Duodenal mucosa (tissue), 2 donors: ENCODE data around the gene STAG1.
"Not testable (repeated sequence)": the region's sequence is repeated elsewhere in the genome, so short reads cannot be mapped to it uniquely, and the experiment has no call there.

Experiments used
- H3K27ac ChIP-seq: one replicate; pipeline ENCODE4 v1.7.0; 2013; ENCODE audit warnings: low read depth, low read length
- H3K27me3 ChIP-seq, 2 donors: one replicate each; pipeline ENCODE4 v1.7.0; 2013; ENCODE audit warnings: low read length in 2 of 2, control low read depth in 1 of 2; ENCODE audit not compliant: insufficient read depth in 2 of 2, control insufficient read depth in 1 of 2
- H3K36me3 ChIP-seq, 2 donors: one replicate each; pipeline ENCODE4 v1.7.0; 2013; ENCODE audit warnings: low read length in 2 of 2, control low read depth in 1 of 2; ENCODE audit not compliant: insufficient read depth in 2 of 2, control insufficient read depth in 1 of 2
- H3K4me1 ChIP-seq, 2 donors: one replicate each; pipeline ENCODE4 v1.7.0; 2013; ENCODE audit warnings: low read length in 2 of 2, control low read depth in 1 of 2; ENCODE audit not compliant: insufficient read depth in 2 of 2, control insufficient read depth in 1 of 2
- H3K4me3 ChIP-seq, 2 donors: one replicate each; pipeline ENCODE4 v1.7.0; 2013; ENCODE audit warnings: low read length in 2 of 2, low read depth in 1 of 2
- H3K9ac ChIP-seq, 2 donors: one replicate each; pipeline ENCODE4 v1.7.0; 2013; ENCODE audit warnings: low read length in 2 of 2, low read depth in 1 of 2
- H3K9me3 ChIP-seq, 2 donors: one replicate each; pipeline ENCODE4 v1.7.0; 2013; ENCODE audit warnings: low read length in 2 of 2, control low read depth in 1 of 2; ENCODE audit not compliant: control insufficient read depth in 1 of 2

Gene STAG1

DNA sequence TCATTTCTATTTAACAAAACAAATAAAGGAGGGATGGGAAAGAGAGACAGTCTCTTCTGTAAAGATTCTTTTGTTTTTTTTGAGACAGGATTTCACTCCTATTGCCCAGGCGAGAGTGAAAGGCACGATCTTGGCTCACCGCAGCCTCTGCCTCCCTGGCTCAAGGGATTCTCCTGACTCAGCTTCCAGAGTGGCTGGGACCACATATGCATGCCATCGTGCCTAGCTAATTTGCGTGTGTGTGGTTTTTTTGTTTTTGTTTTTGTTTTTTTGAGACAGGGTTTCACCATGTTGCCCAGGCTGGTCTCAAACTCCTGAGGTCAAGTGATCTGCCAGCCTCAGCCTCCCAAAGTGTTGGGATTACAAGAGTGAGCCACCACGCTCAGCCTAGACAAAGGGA lies 23.3 kb downstream of the STAG1 start:
- Histone ChIP-seq H3K27me3 (no peaks in the 10 kb centered on the region), H3K4me3 (no peak overlapping the region), H3K4me1 (peaks cover 32 to 41% of the 10 kb centered on the region in 2 donors), H3K9me3 (no peaks in the 10 kb centered on the region), H3K9ac (no peak overlapping the region), H3K36me3 (no peaks in the 10 kb centered on the region), H3K27ac (no peak overlapping the region)

DNA sequence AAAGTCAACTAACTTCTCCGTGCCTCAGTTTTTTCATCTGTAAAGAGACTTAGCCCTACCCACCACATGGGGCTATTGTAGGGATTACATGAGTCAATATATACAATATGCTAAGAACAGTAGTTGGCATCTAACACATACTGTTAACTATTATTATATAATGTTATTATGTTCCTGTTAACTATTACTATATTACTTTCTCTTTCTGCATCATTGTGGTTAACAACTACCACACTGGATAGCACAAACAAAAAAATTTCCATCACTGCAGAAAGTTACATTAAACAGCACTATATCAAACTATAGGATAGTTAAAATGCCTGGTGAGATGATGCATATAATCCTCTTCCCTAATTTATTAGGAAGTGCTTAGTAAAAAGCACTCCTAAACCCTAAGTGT lies 23.7 kb downstream of the STAG1 start:
- H3K27me3 ChIP-seq, result no peaks in the 10 kb centered on the region
- no peaks in the 10 kb centered on the region for H3K36me3 ChIP-seq
- no peak overlapping the region for H3K27ac ChIP-seq
- H3K4me1 ChIP-seq, result peaks cover 32 to 41% of the 10 kb centered on the region in 2 donors
- H3K9ac ChIP-seq, result no peak overlapping the region
- no peaks in the 10 kb centered on the region for H3K9me3 ChIP-seq
- no peak overlapping the region for H3K4me3 ChIP-seq

DNA sequence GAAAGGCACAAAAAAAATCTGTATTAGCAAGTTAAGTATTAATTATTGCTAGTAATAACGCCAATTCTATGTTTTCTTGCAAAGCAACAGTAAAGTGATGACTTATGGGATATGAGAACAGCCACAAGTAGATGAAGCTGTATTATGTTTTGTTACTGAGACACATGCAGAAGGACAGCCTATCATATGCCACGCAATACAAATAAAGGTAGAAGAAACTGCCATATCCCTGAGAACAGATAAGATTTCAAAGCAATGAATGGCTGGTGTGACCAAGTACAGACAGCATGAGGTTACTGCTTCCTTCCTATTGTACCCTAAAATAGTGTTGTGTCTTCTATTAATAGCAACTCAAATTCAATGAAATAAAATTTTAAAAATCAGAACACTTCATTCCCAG lies 26.7 kb downstream of the STAG1 start:
- no peaks in the 10 kb centered on the region for H3K9me3 ChIP-seq
- H3K4me3 ChIP-seq, result no peak overlapping the region
- peaks cover 20 to 25% of the 10 kb centered on the region in 2 donors for H3K4me1 ChIP-seq
- no peak overlapping the region for H3K9ac ChIP-seq
- H3K27ac ChIP-seq, result no peak overlapping the region
- no peaks in the 10 kb centered on the region for H3K36me3 ChIP-seq
- no peaks in the 10 kb centered on the region for H3K27me3 ChIP-seq

DNA sequence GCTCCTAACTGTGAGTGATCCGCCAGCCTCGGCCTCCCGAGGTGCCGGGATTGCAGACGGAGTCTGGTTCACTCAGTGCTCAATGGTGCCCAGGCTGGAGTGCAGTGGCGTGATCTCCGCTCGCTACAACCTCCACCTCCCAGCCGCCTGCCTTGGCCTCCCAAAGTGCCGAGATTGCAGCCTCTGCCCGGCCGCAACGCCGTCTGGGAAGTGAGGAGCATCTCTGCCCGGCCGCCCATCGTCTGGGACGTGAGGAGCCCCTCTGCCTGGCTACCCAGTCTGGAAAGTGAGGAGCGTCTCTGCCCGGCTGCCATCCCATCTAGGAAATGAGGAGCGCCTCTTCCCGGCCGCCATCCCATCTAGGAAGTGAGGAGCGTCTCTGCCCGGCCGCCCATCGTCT lies 29.3 kb downstream of the STAG1 start:
- H3K36me3 ChIP-seq, H3K27me3 ChIP-seq, H3K4me3 ChIP-seq, H3K9me3 ChIP-seq, H3K27ac ChIP-seq, H3K9ac ChIP-seq: not testable (repeated sequence)
- peaks cover 12 to 15% of the 10 kb centered on the region in 2 donors for H3K4me1 ChIP-seq

DNA sequence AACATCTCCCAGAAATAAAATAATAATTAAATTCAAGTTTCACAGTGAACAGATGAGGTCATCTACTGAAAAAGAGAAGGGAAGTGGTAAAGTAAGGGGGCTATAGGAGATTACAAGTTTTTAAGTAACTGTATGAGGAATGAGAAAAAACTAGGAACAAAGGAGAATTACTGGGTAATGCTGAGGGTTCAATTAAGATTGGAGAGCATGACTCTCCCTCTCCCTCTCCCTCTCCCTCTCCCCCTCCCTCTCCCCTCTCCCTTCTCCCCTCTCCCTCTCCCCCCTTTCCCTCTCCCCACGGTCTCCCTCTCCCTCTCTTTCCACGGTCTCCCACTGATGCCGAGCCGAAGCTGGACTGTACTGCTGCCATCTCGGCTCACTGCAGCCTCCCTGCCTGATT lies 29.8 kb downstream of the STAG1 start:
- H3K4me1 ChIP-seq, result peaks cover 12 to 15% of the 10 kb centered on the region in 2 donors
- H3K27me3 ChIP-seq, H3K4me3 ChIP-seq, H3K9ac ChIP-seq, H3K27ac ChIP-seq, H3K9me3 ChIP-seq, H3K36me3 ChIP-seq: not testable (repeated sequence)

DNA sequence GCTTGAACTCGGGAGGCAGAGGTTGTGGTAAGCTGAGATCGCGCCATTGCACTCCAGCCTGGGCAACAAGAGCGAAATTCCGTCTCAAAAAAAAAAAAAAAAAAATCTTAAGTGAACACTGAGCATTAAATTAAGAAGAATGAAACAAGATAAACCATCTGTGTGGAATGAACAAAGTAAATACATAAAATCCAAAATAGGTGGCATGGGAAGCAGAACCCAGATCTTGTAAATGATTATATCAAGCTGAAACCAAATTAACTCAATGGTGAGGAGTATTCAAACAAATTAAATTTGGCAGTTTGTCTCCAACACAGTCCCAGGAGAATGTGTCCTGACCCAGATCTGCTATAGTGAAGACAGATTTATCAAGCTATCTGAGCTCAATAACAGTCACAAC lies 32.1 kb downstream of the STAG1 start:
- Histone ChIP-seq H3K9me3 (no peaks in the 10 kb centered on the region), H3K27me3 (no peaks in the 10 kb centered on the region), H3K27ac (no peak overlapping the region), H3K4me3 (no peak overlapping the region), H3K36me3 (no peaks in the 10 kb centered on the region), H3K9ac (no peak overlapping the region), H3K4me1 (peaks cover 0 to 1% of the 10 kb centered on the region in 2 donors)

DNA sequence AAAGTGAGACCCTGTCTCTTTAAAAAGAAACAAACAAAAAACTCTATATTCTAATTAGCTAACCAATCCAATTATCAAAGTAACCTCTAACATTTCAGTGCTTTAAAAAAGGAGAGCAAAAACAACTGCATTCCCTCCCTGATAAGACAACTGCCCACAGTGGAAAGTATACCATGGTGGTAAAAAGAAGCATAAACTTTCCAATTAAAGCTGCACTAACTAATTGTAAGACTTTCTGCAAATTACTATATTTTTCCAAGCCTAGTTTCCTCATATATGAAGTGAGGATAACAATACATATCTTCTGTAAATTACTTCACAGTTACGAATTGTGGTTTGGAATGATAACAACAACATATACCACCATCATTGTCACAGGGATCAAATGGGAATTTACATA lies 35.5 kb downstream of the STAG1 start:
- no peak overlapping the region for H3K4me3 ChIP-seq
- H3K4me1 ChIP-seq, result no peaks in the 10 kb centered on the region
- no peaks in the 10 kb centered on the region for H3K27me3 ChIP-seq
- H3K9me3 ChIP-seq, result no peaks in the 10 kb centered on the region
- no peak overlapping the region for H3K9ac ChIP-seq
- no peak overlapping the region for H3K27ac ChIP-seq
- H3K36me3 ChIP-seq, result no peaks in the 10 kb centered on the region

DNA sequence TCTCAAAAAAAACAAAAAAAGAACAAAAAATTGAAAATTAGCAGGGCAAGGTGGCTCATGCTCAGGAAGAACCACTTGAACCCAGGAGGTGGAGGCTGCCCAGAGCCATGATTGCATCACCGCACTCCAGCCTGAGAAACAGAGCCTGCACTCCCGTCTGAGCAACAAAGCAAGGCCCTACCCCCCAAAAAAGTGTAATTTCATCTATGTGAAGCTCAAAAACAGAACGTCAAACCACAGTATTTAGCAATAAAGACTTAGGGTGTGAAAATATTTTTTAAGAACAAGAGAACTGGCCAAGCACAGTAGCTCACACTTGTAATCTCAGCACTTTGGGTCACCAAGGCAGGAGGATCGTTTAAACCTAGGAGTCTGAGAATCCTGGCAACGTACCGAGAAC lies 38.2 kb downstream of the STAG1 start:
- Histone ChIP-seq H3K27ac (no peak overlapping the region), H3K9me3 (no peaks in the 10 kb centered on the region), H3K36me3 (no peaks in the 10 kb centered on the region), H3K4me3 (no peak overlapping the region), H3K4me1 (no peaks in the 10 kb centered on the region), H3K27me3 (no peaks in the 10 kb centered on the region), H3K9ac (no peak overlapping the region)

DNA sequence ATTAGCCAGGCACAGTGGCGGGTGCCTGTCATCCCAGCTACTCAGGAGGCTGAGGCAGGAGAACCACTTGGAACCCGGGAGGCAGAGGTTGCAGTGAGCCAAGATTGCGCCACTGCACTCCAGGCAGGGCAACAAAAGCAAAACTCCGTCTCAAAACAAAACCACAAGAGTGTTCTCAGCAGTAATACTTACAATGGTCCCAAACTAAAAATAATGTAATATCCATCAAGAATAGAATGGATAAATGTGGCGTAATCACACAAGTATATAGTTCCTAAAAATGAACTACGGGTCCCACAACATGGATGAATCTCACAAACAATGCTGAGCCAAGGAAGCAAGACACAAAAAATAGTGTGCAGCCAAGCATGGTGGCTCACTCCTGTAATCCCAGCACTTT lies 39.2 kb downstream of the STAG1 start:
- Histone ChIP-seq H3K4me1 (no peaks in the 10 kb centered on the region), H3K36me3 (no peaks in the 10 kb centered on the region), H3K9ac (no peak overlapping the region), H3K27ac (no peak overlapping the region), H3K9me3 (no peaks in the 10 kb centered on the region), H3K4me3 (no peak overlapping the region), H3K27me3 (no peaks in the 10 kb centered on the region)

DNA sequence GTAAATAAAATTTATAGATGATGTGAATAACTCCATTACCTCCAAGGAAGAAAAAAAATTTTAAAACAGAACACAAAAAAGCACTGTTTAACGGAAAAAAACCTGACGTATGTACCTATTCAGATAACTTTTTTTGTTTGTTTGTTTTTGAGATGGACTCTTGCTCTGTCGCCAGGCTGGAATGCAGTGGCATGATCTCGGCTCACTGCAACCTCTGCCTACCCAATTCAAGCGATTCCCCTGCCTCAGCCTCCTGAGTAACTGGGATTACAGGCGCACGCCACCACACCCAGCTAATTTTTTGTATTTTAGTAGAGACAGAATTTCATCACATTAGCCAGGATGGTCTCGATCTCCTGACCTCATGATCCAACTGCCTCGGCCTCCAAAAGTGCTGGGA lies 40.3 kb downstream of the STAG1 start:
- not testable (repeated sequence) for H3K4me3 ChIP-seq, H3K36me3 ChIP-seq, H3K9ac ChIP-seq, H3K27me3 ChIP-seq, H3K9me3 ChIP-seq, H3K4me1 ChIP-seq, H3K27ac ChIP-seq

DNA sequence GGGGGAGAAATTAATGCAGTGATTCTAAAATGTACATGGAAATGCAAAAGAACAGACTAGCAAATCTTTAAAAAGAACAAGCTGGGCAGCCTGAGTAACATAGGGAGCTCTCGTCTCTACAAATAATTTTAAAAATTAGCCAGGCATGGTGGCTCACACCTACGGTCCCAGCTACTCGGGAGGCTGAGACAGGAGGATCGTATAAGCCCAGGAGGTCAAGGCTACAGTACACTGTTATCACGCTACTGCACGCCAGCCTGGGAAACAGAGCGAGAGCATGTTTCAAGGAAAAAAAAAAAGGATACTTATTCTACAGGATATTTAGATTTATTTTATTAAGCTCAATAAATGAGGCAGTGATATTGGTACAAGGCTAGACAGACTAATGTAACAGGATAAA lies 40.9 kb downstream of the STAG1 start:
- no peaks in the 10 kb centered on the region for H3K36me3 ChIP-seq
- H3K9ac ChIP-seq, result no peak overlapping the region
- H3K27me3 ChIP-seq, result no peaks in the 10 kb centered on the region
- H3K4me1 ChIP-seq, result no peaks in the 10 kb centered on the region
- no peaks in the 10 kb centered on the region for H3K9me3 ChIP-seq
- no peak overlapping the region for H3K27ac ChIP-seq
- no peak overlapping the region for H3K4me3 ChIP-seq
